ENCODE data around the gene ST7. TPM values are rescaled to one million over a fixed set of nuclear protein-coding genes. Genes with fewer than 3 reads are reported as not detected.
A peak's percentile ranks its signal among the peaks of the same experiment; 100 is the strongest.

ST7 gene
- total RNA-seq: 1 to 10 TPM; 6.7 to 7.4 TPM

GRCh38 chr7:116953372-116953905 lies at the start of gene ST7:
TSS of gene ST7 (plus strand) at chr7:116953501. CDS start at chr7:116953541, 40 bp downstream.
- peak within 1 kb of the TSS; percentile 90 for H3K4me3 Mint-ChIP-seq
- DNase-seq: peak; percentile 66
- H3K27me3 Mint-ChIP-seq: peaks cover 5% of the 10 kb centered on the region
- peak within 1 kb of the TSS; percentile 82 for H3K27ac Mint-ChIP-seq
- CTCF ChIA-PET: interaction anchor here (1.1 to 1.4 kb wide), 3 partner anchors 17 to 31 kb away, joined by 3 to 5 read pairs (median 4); no protein-coding TSS in a partner anchor
- peaks cover 2% of the 10 kb centered on the region for H3K36me3 Mint-ChIP-seq (ENCODE audit: low read depth)
- POLR2A ChIA-PET: interaction anchor here (0.6 to 2.7 kb wide), 10 partner anchors 9 to 1944 kb away, joined by 3 to 18 read pairs (median 3); partner anchors contain the start of gene CAPZA2
- peaks cover 30% of the 10 kb centered on the region for H3K4me1 Mint-ChIP-seq
- H3K9me3 Mint-ChIP-seq: no peaks in the 10 kb centered on the region

GRCh38 chr7:116906391-116906790 lies 46.9 kb upstream of the ST7 start:
- Mint-ChIP-seq H3K27ac (no peak overlapping the region), H3K27me3 (no peaks in the 10 kb centered on the region), H3K4me1 (no peaks in the 10 kb centered on the region), H3K4me3 (no peak overlapping the region), H3K9me3 (no peaks in the 10 kb centered on the region), H3K36me3 (ENCODE audit: low read depth) (peaks cover 46% of the 10 kb centered on the region)
- no peak for DNase-seq
- CTCF ChIA-PET: interaction anchor here (1.0 kb wide), 1 partner anchor 8 kb away, joined by 4 read pairs; no protein-coding TSS in a partner anchor
- POLR2A ChIA-PET: no interaction called here

GRCh38 chr7:116910383-116910782 lies 42.9 kb upstream of the ST7 start:
- no peak for DNase-seq
- H3K4me1 Mint-ChIP-seq: no peaks in the 10 kb centered on the region
- H3K27ac Mint-ChIP-seq: no peak overlapping the region
- H3K27me3 Mint-ChIP-seq: no peaks in the 10 kb centered on the region
- H3K4me3 Mint-ChIP-seq: no peak overlapping the region
- ChIA-PET POLR2A (interaction anchor here (1.2 kb wide), 1 partner anchor 10 kb away, joined by 3 read pairs; no protein-coding TSS in a partner anchor), CTCF (interaction anchor here (1.4 kb wide), 1 partner anchor 21 kb away, joined by 4 read pairs; no protein-coding TSS in a partner anchor)
- H3K36me3 Mint-ChIP-seq (ENCODE audit: low read depth): peaks cover 55% of the 10 kb centered on the region
- no peaks in the 10 kb centered on the region for H3K9me3 Mint-ChIP-seq

GRCh38 chr7:116911801-116912200 lies 41.5 kb upstream of the ST7 start:
- Mint-ChIP-seq H3K36me3 (ENCODE audit: low read depth) (peaks cover 53% of the 10 kb centered on the region), H3K4me3 (no peak overlapping the region), H3K4me1 (no peaks in the 10 kb centered on the region), H3K27ac (no peak overlapping the region), H3K27me3 (no peaks in the 10 kb centered on the region), H3K9me3 (no peaks in the 10 kb centered on the region)
- ChIA-PET POLR2A (no interaction called here), CTCF (interaction anchor here (1.0 to 1.4 kb wide), 2 partner anchors 15 to 20 kb away, joined by 3 to 4 read pairs; no protein-coding TSS in a partner anchor)
- no peak for DNase-seq

GRCh38 chr7:116912269-116912909 lies 40.9 kb upstream of the ST7 start:
- no peaks in the 10 kb centered on the region for H3K4me1 Mint-ChIP-seq
- no peaks in the 10 kb centered on the region for H3K27me3 Mint-ChIP-seq
- H3K36me3 Mint-ChIP-seq (ENCODE audit: low read depth): peaks cover 54% of the 10 kb centered on the region
- H3K27ac Mint-ChIP-seq: no peak overlapping the region
- POLR2A ChIA-PET: no interaction called here
- no peaks in the 10 kb centered on the region for H3K9me3 Mint-ChIP-seq
- H3K4me3 Mint-ChIP-seq: no peak overlapping the region
- no peak for DNase-seq
- CTCF ChIA-PET: interaction anchor here (0.5 to 3.0 kb wide), 4 partner anchors 15 to 202 kb away, joined by 3 to 10 read pairs (median 4); no protein-coding TSS in a partner anchor

GRCh38 chr7:116918704-116919103 lies 34.6 kb upstream of the ST7 start:
- no peak overlapping the region for H3K27ac Mint-ChIP-seq
- no peaks in the 10 kb centered on the region for H3K4me1 Mint-ChIP-seq

GRCh38 chr7:116920359-116920758 lies 32.9 kb upstream of the ST7 start:
- peaks cover 23% of the 10 kb centered on the region for H3K36me3 Mint-ChIP-seq (ENCODE audit: low read depth)
- H3K4me3 Mint-ChIP-seq: no peak overlapping the region
- no peaks in the 10 kb centered on the region for H3K27me3 Mint-ChIP-seq
- no peak for DNase-seq
- no peak overlapping the region for H3K27ac Mint-ChIP-seq
- ChIA-PET POLR2A (interaction anchor here (1.3 kb wide), 1 partner anchor 10 kb away, joined by 3 read pairs; no protein-coding TSS in a partner anchor), CTCF (interaction anchor here (2.6 kb wide), 1 partner anchor 10 kb away, joined by 7 read pairs; no protein-coding TSS in a partner anchor)
- no peaks in the 10 kb centered on the region for H3K4me1 Mint-ChIP-seq
- H3K9me3 Mint-ChIP-seq: no peaks in the 10 kb centered on the region

More at GRCh38 chr7:116918704-116919103, 34.6 kb upstream of the ST7 start:
- ChIA-PET POLR2A (no interaction called here), CTCF (interaction anchor here (1.0 to 2.6 kb wide), 2 partner anchors 10 to 12 kb away, joined by 6 to 7 read pairs; no protein-coding TSS in a partner anchor)
- no peak for DNase-seq
- Mint-ChIP-seq H3K36me3 (ENCODE audit: low read depth) (peaks cover 33% of the 10 kb centered on the region), H3K27me3 (no peaks in the 10 kb centered on the region), H3K4me3 (no peak overlapping the region), H3K9me3 (no peaks in the 10 kb centered on the region)

- H3K36me3 Mint-ChIP-seq (ENCODE audit: low read depth): peaks cover 16% of the 10 kb centered on the region
- H3K9me3 Mint-ChIP-seq: no peaks in the 10 kb centered on the region
- no peak overlapping the region for H3K4me3 Mint-ChIP-seq
- ChIA-PET POLR2A (no interaction called here), CTCF (interaction anchor here (0.7 kb wide), 1 partner anchor 10 kb away, joined by 3 read pairs; no protein-coding TSS in a partner anchor)
- H3K4me1 Mint-ChIP-seq: no peaks in the 10 kb centered on the region
- H3K27me3 Mint-ChIP-seq: no peaks in the 10 kb centered on the region
- DNase-seq: no peak
- H3K27ac Mint-ChIP-seq: no peak overlapping the region
These were observed 30.8 kb upstream of the ST7 start for GRCh38 chr7:116922545-116922944.

- no peaks in the 10 kb centered on the region for H3K9me3 Mint-ChIP-seq
- CTCF ChIA-PET: no interaction called here
- H3K27me3 Mint-ChIP-seq: peaks cover 11% of the 10 kb centered on the region
These were observed 28.6 kb upstream of the ST7 start for GRCh38 chr7:116924741-116925140.

GRCh38 chr7:116929021-116929420 lies 24.3 kb upstream of the ST7 start:
- Mint-ChIP-seq H3K4me1 (peaks cover 3% of the 10 kb centered on the region), H3K36me3 (ENCODE audit: low read depth) (no peaks in the 10 kb centered on the region), H3K27me3 (peaks cover 13% of the 10 kb centered on the region), H3K9me3 (no peaks in the 10 kb centered on the region), H3K4me3 (no peak overlapping the region), H3K27ac (no peak overlapping the region)
- DNase-seq: no peak
- ChIA-PET CTCF (interaction anchor here (0.9 to 5.8 kb wide), 4 partner anchors 10 to 201 kb away, joined by 4 to 80 read pairs (median 6); no protein-coding TSS in a partner anchor), POLR2A (no interaction called here)

More at GRCh38 chr7:116924741-116925140, 28.6 kb upstream of the ST7 start:
- Mint-ChIP-seq H3K4me1 (no peaks in the 10 kb centered on the region), H3K4me3 (no peak overlapping the region), H3K27ac (no peak overlapping the region), H3K36me3 (ENCODE audit: low read depth) (peaks cover 7% of the 10 kb centered on the region)
- POLR2A ChIA-PET: interaction anchor here (0.6 kb wide), 2 partner anchors 30 to 51 kb away, joined by 3 read pairs; no protein-coding TSS in a partner anchor
- DNase-seq: no peak

- H3K9me3 Mint-ChIP-seq: no peaks in the 10 kb centered on the region
- H3K27ac Mint-ChIP-seq: no peak overlapping the region
- ChIA-PET POLR2A (no interaction called here), CTCF (interaction anchor here (0.6 to 5.8 kb wide), 23 partner anchors 10 to 212 kb away, joined by 3 to 80 read pairs (median 5); partner anchors contain the start of gene ST7)
- H3K36me3 Mint-ChIP-seq (ENCODE audit: low read depth): no peaks in the 10 kb centered on the region
- DNase-seq: peak; percentile 77
- peaks cover 3% of the 10 kb centered on the region for H3K4me1 Mint-ChIP-seq
- H3K27me3 Mint-ChIP-seq: peaks cover 16% of the 10 kb centered on the region
- H3K4me3 Mint-ChIP-seq: no peak overlapping the region
These were observed 23.1 kb upstream of the ST7 start for GRCh38 chr7:116929914-116930913.

GRCh38 chr7:116932566-116932965 lies 20.7 kb upstream of the ST7 start:
- H3K27me3 Mint-ChIP-seq: peaks cover 24% of the 10 kb centered on the region
- no peak for DNase-seq
- H3K27ac Mint-ChIP-seq: no peak overlapping the region
- no peak overlapping the region for H3K4me3 Mint-ChIP-seq
- peaks cover 3% of the 10 kb centered on the region for H3K4me1 Mint-ChIP-seq
- CTCF ChIA-PET: interaction anchor here (0.6 to 5.8 kb wide), 8 partner anchors 8 to 201 kb away, joined by 3 to 80 read pairs (median 3); no protein-coding TSS in a partner anchor
- H3K36me3 Mint-ChIP-seq (ENCODE audit: low read depth): no peaks in the 10 kb centered on the region
- POLR2A ChIA-PET: interaction anchor here (1.1 to 1.2 kb wide), 2 partner anchors 20 to 22 kb away, joined by 3 to 4 read pairs; partner anchors contain the start of gene ST7
- H3K9me3 Mint-ChIP-seq: no peaks in the 10 kb centered on the region

Data from activated CD4-positive, alpha-beta memory T cell treated with anti-CD3 and anti-CD28 coated beads, Interleukin-2, amount 10 ng/mL, durations not matched to agents 7 days and 5 days (primary cell).